ENCODE data around the gene PNKP.

Gene PNKP

DNA sequence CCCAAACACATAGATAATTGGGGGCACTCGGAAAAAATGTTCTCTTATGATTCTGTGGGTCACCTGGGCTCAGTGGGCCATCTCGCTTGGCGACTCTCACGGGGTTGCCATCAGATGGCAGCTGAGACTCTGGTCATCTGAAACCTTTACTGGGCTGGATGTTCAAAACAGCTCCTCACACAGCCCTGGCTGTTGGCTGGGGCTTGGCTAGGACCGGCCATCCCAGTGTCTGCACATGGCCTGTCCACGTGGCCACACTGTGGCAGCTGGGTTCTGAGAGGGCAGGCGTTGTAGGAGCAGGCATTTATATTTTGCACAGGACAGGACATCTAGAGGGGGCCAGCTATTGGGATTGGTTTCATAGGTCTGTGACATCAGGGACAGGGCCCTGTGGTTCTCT lies 33.8 kb downstream of the PNKP start:
- no peak overlapping the region for H3K4me3 ChIP-seq (ENCODE audit: low read length)
- no peak for TF ChIP-seq CTCF (conservative IDR thresholded peaks at IDR 0.05; ENCODE audit: low read length)

GRCh38 chr19:49832556-49832955 lies 34.8 kb downstream of the PNKP start:
- DNase-seq (ENCODE audit: low read depth), result no peak

More for the DNA sequence above, 33.8 kb downstream of the PNKP start:
- no peak for DNase-seq (ENCODE audit: low read depth)

DNA sequence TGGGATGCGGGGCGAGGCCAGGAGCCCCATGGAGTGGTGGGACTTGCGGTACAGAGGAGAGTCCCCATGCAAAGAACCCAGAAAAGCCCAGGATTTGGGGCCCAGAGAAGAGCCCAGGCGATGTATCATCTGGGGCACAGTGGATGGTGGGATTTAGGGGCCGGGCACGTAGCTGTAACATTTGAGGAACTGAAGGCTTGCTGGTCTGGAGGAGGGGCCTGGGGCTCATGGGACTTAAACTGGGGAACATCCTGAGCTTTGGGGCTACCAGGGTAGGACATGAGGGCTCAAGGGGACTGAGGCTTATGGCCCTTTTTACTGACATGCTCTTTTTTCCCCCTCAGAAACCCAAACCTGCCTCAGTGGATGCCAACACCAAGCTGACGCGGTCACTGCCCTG lies 35.8 kb downstream of the PNKP start:
- no peak overlapping the region for H3K4me3 ChIP-seq (ENCODE audit: low read length)
- TF ChIP-seq CTCF (conservative IDR thresholded peaks at IDR 0.05; ENCODE audit: low read length), result no peak
- no peak for DNase-seq (ENCODE audit: low read depth)

More at GRCh38 chr19:49832556-49832955, 34.8 kb downstream of the PNKP start:
- H3K4me3 ChIP-seq (ENCODE audit: low read length), result no peak overlapping the region
- no peak for TF ChIP-seq CTCF (conservative IDR thresholded peaks at IDR 0.05; ENCODE audit: low read length)

GRCh38 chr19:49830766-49831165 lies 36.6 kb downstream of the PNKP start:
- TF ChIP-seq CTCF (conservative IDR thresholded peaks at IDR 0.05; ENCODE audit: low read length), result no peak
- no peak overlapping the region for H3K4me3 ChIP-seq (ENCODE audit: low read length)
- DNase-seq (ENCODE audit: low read depth), result no peak

DNA sequence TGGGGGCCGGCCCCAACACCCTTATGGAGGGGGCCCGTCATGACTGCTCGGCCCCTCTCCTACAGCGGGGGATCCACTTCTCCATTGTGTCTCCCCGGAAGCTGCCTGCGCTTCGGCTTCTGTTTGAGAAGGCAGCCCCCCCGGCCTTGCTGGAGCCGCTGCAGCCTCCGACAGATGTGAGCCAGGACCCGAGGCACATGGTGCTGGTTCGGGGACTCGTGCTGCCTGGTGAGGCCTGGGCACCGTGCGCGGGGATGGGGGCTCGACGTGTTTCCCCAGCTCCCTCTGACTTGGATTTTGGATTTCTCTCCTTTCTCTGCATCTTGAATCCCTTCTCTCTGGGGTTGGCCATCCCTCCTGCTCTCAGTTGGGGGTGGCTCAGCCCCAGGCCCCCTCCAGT lies 37.7 kb downstream of the PNKP start:
- H3K4me3 ChIP-seq (ENCODE audit: low read length), result no peak overlapping the region
- TF ChIP-seq CTCF (conservative IDR thresholded peaks at IDR 0.05; ENCODE audit: low read length), result no peak
- DNase-seq (ENCODE audit: low read depth), result no peak

DNA sequence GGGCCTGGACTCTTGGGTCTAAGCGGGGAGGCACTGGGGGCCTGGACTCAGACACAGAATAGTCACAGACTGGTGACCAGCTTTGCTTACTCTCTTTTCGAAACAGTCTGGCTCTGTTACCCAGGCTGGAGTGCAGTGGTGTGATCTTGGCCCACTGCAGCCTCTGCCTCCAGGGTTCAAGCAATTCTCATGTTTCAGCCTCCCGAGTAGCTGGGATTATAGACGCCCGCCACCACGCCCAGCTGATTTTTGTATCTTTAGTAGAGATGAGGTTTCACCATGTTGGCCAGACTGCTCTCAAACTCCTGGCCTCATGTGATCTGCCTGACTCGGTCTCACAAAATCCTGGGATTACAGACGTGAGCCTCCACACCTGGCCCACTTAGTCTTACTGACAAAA lies 38.2 kb downstream of the PNKP start:
- no peak overlapping the region for H3K4me3 ChIP-seq (ENCODE audit: low read length)
- no peak for TF ChIP-seq CTCF (conservative IDR thresholded peaks at IDR 0.05; ENCODE audit: low read length)
- no peak for DNase-seq (ENCODE audit: low read depth)

GRCh38 chr19:49827034-49827433 lies 40.3 kb downstream of the PNKP start:
- H3K4me3 ChIP-seq (ENCODE audit: low read length), result no peak overlapping the region
- DNase-seq (ENCODE audit: low read depth), result no peak
- TF ChIP-seq CTCF (conservative IDR thresholded peaks at IDR 0.05; ENCODE audit: low read length), result no peak

Data from AG10803 (cell line).